LNCAP (cell line): ENCODE data around the gene TECPR1.

ENCODE experiments used
- TF ChIP-seq, protein P1 (sequence below): fragments of 450-650 bp; IDR thresholded peaks from 2 replicates; pipeline ENCODE4 v1.5.1; 2017; ENCODE audit warnings: mild to moderate bottlenecking

TECPR1 gene

DNA sequence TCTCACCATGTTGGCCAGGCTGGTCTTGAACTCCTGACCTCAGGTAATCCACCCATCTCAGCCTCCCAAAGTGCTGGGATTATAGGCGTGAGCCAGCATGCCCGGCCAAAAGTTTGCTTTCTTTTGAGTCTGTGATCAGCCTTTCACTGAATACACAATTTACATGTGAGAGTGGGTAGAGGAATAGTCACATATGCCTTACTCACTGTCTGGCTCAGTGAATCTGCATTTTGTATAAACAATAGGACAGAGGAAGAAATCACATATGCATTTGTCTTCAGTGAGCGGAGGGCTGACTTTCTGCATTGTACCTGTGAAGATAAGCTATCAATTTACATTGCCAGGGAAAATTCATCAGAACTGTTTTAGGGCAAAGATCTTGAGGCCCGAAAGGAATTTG is 2.5 kb upstream of the TECPR1 start:
- TF ChIP-seq, protein P1, sequence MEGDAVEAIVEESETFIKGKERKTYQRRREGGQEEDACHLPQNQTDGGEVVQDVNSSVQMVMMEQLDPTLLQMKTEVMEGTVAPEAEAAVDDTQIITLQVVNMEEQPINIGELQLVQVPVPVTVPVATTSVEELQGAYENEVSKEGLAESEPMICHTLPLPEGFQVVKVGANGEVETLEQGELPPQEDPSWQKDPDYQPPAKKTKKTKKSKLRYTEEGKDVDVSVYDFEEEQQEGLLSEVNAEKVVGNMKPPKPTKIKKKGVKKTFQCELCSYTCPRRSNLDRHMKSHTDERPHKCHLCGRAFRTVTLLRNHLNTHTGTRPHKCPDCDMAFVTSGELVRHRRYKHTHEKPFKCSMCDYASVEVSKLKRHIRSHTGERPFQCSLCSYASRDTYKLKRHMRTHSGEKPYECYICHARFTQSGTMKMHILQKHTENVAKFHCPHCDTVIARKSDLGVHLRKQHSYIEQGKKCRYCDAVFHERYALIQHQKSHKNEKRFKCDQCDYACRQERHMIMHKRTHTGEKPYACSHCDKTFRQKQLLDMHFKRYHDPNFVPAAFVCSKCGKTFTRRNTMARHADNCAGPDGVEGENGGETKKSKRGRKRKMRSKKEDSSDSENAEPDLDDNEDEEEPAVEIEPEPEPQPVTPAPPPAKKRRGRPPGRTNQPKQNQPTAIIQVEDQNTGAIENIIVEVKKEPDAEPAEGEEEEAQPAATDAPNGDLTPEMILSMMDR = no peak

DNA sequence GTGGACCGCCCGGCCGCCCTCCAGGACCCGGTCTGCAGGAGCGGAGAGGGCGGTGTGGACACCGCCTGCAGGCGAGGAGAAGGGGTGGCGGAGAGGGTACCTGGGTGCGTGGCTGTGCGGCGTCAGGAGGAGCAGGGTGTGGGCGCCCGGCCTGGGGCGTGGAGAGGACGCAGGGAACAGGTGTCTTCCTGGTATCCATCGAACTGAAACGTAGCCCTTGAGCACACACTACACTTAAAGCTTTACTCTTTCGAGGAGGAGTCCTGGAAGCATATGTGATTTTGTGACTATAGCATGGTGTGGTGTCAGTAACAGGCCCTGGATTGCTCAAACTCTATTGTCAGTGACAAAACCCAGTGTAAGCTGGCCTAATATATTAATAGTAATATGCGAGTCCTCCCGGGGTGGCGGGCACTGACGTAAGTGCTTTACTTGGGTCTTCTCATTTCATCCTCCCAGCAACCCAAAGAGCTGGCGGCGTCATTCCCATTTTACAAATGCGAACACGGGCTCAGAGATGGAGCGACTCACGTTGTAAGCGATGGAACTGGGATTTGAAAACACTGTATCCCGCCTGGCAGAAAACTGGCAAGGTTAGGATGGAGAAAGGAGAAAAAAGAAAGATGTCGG is 508 bp upstream of the TECPR1 start:
- TF ChIP-seq, protein P1 = no peak

DNA sequence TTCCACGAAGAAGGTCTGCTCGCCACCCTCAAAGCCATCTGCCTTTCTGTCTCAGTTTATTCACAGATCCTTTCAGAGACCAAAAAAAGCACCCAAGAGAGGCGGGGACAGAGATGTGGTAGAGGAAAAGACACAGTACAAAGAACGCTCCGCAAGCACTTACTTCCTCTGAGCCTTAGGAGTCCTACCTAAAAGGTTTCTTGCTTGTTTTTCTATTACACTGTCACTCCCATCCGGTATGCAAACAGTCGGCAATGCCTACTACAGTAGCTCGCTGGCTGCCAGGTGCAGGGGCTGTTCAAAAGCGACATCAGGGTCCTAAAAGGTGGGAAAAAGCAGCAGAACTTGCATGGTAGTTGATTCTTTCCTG is 816 bp downstream of the TECPR1 start:
- TF ChIP-seq, protein P1 = no peak

DNA sequence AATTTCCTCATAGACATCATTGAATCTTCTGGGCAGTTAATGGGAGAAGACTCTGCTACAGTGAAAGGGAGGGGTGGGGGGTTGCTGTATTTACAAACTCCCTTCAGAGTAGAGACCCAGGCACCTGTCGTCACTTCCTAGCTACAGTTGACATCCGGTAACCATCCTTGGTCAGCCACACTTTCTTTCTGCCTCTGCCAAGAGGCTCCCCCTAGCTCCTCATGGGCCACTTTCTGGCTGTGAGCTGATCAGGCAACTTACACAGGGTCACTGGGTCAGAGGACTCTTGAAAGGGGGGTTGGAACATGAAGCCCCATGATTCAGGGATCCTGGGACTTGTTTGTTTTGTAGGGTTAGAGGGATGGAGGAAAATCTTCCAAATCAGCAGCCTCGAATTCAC is 1.2 kb downstream of the TECPR1 start:
- TF ChIP-seq, protein P1 = no peak

DNA sequence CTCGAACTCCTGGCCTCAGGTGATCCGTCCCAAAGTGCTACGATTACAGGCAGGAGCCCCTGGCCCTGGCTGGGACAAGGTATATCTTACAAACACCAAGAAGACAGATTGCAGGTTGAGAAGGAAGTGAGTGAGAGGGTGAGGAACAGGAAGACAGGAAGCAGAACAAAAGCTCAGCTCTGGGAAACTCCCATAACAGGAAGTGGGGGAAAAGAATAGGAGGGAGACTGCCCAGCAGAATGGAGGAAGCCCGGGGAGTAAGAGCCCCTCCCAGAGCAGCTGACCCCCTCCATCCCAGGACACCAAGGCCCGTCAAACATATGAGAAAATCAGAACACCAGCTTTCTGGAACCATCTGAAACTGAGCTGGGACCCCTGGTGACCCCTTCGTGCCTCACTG is 2.9 kb downstream of the TECPR1 start:
- TF ChIP-seq, protein P1 = no peak

DNA sequence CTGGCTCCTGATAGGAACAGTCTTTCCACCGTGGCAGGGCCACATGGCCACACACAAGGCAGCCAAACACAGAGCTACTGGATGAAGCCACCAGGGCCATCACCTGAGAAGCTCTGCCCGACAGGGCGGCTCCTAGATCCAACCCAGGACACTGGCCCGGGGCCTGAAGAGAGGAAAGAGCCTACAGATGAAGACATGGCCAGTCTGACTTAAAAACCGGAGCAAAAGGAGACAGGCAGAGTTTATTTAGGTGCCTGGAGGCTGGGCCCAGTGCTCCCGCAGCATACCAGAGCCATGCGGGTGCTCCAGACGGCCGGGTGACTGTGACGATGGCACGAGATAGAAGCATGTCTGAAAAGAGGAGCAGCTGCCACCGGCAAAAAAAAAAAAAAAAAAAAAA is 3.9 kb downstream of the TECPR1 start:
- TF ChIP-seq, protein P1 = no peak

DNA sequence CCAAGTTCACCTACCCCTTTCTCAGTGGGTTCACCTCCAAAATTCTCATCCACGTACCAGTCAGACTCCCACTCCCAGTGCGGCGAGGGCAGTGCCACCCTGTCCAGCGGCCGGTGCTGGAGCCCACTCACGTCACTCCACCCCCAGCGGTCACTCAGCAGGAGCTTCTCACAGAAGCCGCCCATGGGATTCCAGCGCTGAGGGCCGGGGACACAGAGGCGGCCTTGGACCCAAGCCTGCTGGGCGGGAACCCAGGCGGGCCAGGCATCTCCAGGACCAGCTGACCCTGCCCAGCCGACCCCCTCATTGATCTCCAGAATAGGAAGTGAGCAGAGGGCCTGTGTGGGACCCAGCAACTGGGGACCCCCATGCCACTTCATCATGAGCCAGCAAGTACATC is 7.2 kb downstream of the TECPR1 start:
- TF ChIP-seq, protein P1 = no peak

DNA sequence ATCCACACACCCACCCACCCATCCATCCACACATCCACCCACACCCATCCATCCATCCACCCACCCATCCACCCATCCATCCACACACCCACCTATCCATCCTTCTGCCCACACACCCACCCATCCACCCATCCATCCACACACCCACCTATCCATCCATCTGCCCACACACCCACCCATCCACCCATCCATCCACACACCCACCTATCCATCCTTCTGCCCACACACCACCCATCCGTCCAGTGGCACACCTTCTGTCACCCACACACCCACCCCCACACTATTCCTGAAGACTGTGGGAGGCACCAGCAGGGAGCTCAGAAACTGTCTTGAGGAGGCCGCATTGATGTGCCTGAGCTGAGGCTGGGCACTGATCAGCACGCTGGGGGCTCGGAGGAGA is 9.1 kb downstream of the TECPR1 start:
- TF ChIP-seq, protein P1 = no peak
